HG02798 (cell line): ENCODE data around the gene CUEDC2.

Source experiments
- ATAC-seq: cut with Tn5 transposase; IDR thresholded peaks from one replicate; pipeline ENCODE4 v1.9.1; 2021; ENCODE audit warnings: mild to moderate bottlenecking; ENCODE audit not compliant: unreplicated experiment, poor library complexity

CUEDC2 gene

GRCh38 chr10:102432162-102432950, at the start of gene CUEDC2:
Gene CUEDC2, minus strand, starts transcription at chr10:102432574. Its CDS starts 7,386 bp downstream, at chr10:102425188.
- ATAC-seq: peak; percentile 92

- no peak for ATAC-seq
Observed at GRCh38 chr10:102480396-102480795, 48.0 kb upstream of the CUEDC2 start.

- no peak for ATAC-seq
Observed at GRCh38 chr10:102479651-102480050, 47.3 kb upstream of the CUEDC2 start.

- ATAC-seq: no peak
Observed at GRCh38 chr10:102476466-102477141, 44.2 kb upstream of the CUEDC2 start.

GRCh38 chr10:102475451-102476040, 43.2 kb upstream of the CUEDC2 start:
- no peak for ATAC-seq

- ATAC-seq: no peak
Observed at GRCh38 chr10:102473445-102474331, 41.3 kb upstream of the CUEDC2 start.

GRCh38 chr10:102470579-102471546, 38.5 kb upstream of the CUEDC2 start:
- ATAC-seq: no peak

- ATAC-seq: no peak
Observed at GRCh38 chr10:102468683-102469082, 36.3 kb upstream of the CUEDC2 start.

GRCh38 chr10:102467971-102468438, 35.6 kb upstream of the CUEDC2 start:
- ATAC-seq: no peak

- ATAC-seq: no peak
Observed at GRCh38 chr10:102467318-102467717, 34.9 kb upstream of the CUEDC2 start.

GRCh38 chr10:102465466-102465865, 33.1 kb upstream of the CUEDC2 start:
- ATAC-seq: no peak

- no peak for ATAC-seq
Observed at GRCh38 chr10:102463983-102464382, 31.6 kb upstream of the CUEDC2 start.

GRCh38 chr10:102462512-102463054, 30.2 kb upstream of the CUEDC2 start:
- no peak for ATAC-seq

- peak; percentile 94 for ATAC-seq
Observed at GRCh38 chr10:102461187-102462054, 29.0 kb upstream of the CUEDC2 start.

- ATAC-seq: peak; percentile 39
Observed at GRCh38 chr10:102460836-102461186, 28.4 kb upstream of the CUEDC2 start.

GRCh38 chr10:102458656-102459055, 26.3 kb upstream of the CUEDC2 start:
- ATAC-seq: no peak

- no peak for ATAC-seq
Observed at GRCh38 chr10:102457591-102458150, 25.3 kb upstream of the CUEDC2 start.
